Prostate gland (tissue), 2 donors: ENCODE data around the gene VPS37B. TPM values are rescaled to one million over a fixed set of nuclear protein-coding genes. Genes with fewer than 3 reads are reported as not detected.

Source experiments
- DNase-seq: peaks from one replicate; pipeline ENCODE4 v3.0.0-alpha.2; 2019; ENCODE audit warnings: low spot score
- H3K27ac ChIP-seq, 2 donors: fragments of 200-600 bp; sonication (generic); 2 replicates each; pipeline ENCODE4 v1.5.1; 2017 to 2019
- H3K27me3 ChIP-seq: fragments of 200-600 bp; sonication (generic); replicated peaks from 2 replicates; pipeline ENCODE4 v1.5.1; 2019; ENCODE audit not compliant: insufficient read depth
- H3K36me3 ChIP-seq, 2 donors: fragments of 200-600 bp; sonication (generic); 1 replicate in 1 of 2; 2 replicates in 1 of 2; pipeline versions ENCODE4 v1.5.1 to v1.8.1; 2017 to 2019
- H3K4me1 ChIP-seq: fragments of 200-600 bp; sonication (generic); replicated peaks from 2 replicates; pipeline ENCODE4 v1.5.1; 2019
- H3K4me3 ChIP-seq, 2 donors: fragments of 200-600 bp; sonication (generic); 2 replicates each; pipeline ENCODE4 v1.5.1; 2017 to 2019
- H3K9me3 ChIP-seq: fragments of 200-600 bp; sonication (generic); 2 replicates; pipeline ENCODE4 v1.5.1; 2017
- POLR2A ChIP-seq: fragments of 450-650 bp; IDR thresholded peaks from one replicate; pipeline ENCODE4 v1.6.1; 2016; ENCODE audit warnings: antibody characterized with exemption, mild to moderate bottlenecking
- POLR2AphosphoS5 ChIP-seq: sonication (generic); formaldehyde crosslinking; IDR thresholded peaks from one replicate; pipeline ENCODE4 v1.6.1; 2017; ENCODE audit warnings: antibody characterized with exemption
- WGBS: methylation state at CpG from one replicate; pipeline ENCODE4 v1.1.5; 2018; 5-methylcytosine and 5-hydroxymethylcytosine counted together
- intact Hi-C: fragments of 100-400 bp; cut with DNase I; formaldehyde crosslinking; loops from one replicate; pipeline ENCODE4 v1.14.2; 2022
- total RNA-seq, 2 donors: library from RNA; depleted of rRNA; stranded (reverse); fragments of >200 nt; gene quantifications; one replicate each; pipeline ENCODE4 v1.1.0, GENCODE V29; 2016
- TF ChIP-seq, protein P1 (sequence below), 4 experiments: fragments of 200-600 bp in 2 of 4; fragments of 450-650 bp in 2 of 4; sonication (generic) in 2 of 4; IDR thresholded peaks; 1 replicate in 3 of 4; 2 replicates in 1 of 4; pipeline ENCODE4 v1.5.1; 2016 to 2019; ENCODE audit warnings: antibody characterized with exemption in 4 of 4, mild to moderate bottlenecking in 2 of 4, moderate library complexity in 2 of 4

Gene VPS37B
- total RNA-seq, 2 donors from 2014 or later: 37.6 to 67.7 TPM

DNA sequence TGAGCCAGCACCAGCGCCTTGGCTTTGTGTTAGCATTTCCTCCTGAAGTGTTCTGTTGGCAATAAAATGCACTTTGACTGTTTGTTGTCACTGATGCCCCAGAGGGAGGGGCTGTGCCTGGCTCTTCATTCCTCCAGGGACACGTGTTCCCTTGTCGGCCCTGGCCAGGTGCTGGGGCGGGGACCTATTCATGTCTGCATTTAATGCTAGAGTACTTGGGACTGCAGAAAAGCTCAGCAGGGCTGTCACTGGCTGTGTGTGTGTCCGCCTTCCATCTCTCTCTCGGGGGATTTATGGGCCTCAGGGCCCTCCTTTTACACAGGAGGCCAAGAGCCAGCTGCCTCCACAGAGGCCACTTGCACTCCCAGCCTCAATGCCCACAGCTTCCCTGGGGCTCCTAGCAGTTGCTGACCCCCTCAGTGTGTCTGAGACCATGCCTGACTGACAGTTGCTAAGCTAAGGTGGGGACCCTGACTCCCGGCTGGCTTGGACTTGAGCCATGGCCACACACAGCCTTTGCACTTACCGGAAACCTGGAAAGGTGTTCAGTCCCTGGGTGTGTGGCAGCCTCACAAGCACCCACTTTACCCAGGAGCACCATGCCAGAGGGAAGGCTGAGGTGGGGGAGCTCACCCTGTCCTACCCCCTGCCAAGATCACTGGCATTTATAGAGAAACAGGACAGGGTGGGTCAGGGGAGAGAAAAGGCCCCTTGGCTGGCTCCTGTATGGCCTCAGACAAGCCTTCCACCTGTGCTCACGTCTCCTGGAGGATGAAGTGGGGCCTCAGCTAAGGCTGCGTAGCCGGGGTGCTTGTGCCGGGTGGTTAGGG, 32.8 kb downstream of the VPS37B start:
- Histone ChIP-seq H3K27ac (peak overlapping the region; percentile 62 to 71), H3K4me1 (peaks cover 8% of the 10 kb centered on the region), H3K4me3 (no peak overlapping the region), H3K27me3 (no peaks in the 10 kb centered on the region), H3K36me3 (peaks cover 0 to 6% of the 10 kb centered on the region in 2 donors), H3K9me3 (no peaks in the 10 kb centered on the region)
- peak; percentile 90 for DNase-seq
- TF ChIP-seq POLR2AphosphoS5: peak; percentile 93
- TF ChIP-seq, protein P1, sequence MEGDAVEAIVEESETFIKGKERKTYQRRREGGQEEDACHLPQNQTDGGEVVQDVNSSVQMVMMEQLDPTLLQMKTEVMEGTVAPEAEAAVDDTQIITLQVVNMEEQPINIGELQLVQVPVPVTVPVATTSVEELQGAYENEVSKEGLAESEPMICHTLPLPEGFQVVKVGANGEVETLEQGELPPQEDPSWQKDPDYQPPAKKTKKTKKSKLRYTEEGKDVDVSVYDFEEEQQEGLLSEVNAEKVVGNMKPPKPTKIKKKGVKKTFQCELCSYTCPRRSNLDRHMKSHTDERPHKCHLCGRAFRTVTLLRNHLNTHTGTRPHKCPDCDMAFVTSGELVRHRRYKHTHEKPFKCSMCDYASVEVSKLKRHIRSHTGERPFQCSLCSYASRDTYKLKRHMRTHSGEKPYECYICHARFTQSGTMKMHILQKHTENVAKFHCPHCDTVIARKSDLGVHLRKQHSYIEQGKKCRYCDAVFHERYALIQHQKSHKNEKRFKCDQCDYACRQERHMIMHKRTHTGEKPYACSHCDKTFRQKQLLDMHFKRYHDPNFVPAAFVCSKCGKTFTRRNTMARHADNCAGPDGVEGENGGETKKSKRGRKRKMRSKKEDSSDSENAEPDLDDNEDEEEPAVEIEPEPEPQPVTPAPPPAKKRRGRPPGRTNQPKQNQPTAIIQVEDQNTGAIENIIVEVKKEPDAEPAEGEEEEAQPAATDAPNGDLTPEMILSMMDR (IDR thresholded peaks at IDR 0.05): no peak
- WGBS: 45% methylated on average over 12 of the region's 12 CpGs
- intact Hi-C loops: loop anchor here (10.0 kb wide), 1 partner anchor 372 kb away; the partner anchor contains the start of genes MPHOSPH9 and MTRFR

DNA sequence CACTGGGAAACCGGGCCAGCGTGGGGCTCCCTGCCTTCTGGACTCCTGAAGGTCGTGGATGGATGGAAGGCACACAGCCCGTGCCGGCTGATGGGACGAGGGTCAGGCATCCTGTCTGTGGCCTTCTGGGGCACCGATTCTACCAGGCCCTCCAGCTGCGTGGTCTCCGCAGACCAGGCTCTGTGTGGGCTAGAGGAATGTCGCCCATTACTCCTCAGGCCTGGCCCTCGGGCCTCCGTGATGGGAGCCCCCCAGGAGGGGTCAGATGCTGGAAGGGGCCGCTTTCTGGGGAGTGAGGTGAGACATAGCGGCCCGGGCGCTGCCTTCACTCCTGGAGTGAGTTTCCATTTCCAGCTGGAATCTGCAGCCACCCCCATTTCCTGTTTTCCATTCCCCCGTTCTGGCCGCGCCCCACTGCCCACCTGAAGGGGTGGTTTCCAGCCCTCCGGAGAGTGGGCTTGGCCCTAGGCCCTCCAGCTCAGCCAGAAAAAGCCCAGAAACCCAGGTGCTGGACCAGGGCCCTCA, 33.8 kb downstream of the VPS37B start:
- peaks cover 0 to 4% of the 10 kb centered on the region in 2 donors for H3K36me3 ChIP-seq
- intact Hi-C loops: loop anchor here (10.0 kb wide), 1 partner anchor 373 kb away; the partner anchor contains the start of genes MPHOSPH9 and MTRFR
- H3K4me3 ChIP-seq: no peak overlapping the region
- no peaks in the 10 kb centered on the region for H3K27me3 ChIP-seq
- 53% methylated on average over 20 of the region's 20 CpGs for WGBS
- H3K4me1 ChIP-seq: peaks cover 8% of the 10 kb centered on the region
- TF ChIP-seq, protein P1 (IDR thresholded peaks at IDR 0.05): no peak
- TF ChIP-seq POLR2A (no peak), POLR2AphosphoS5 (no peak)
- no peaks in the 10 kb centered on the region for H3K9me3 ChIP-seq
- DNase-seq: no peak
- H3K27ac ChIP-seq: peak overlapping the region; percentile 62 to 65

DNA sequence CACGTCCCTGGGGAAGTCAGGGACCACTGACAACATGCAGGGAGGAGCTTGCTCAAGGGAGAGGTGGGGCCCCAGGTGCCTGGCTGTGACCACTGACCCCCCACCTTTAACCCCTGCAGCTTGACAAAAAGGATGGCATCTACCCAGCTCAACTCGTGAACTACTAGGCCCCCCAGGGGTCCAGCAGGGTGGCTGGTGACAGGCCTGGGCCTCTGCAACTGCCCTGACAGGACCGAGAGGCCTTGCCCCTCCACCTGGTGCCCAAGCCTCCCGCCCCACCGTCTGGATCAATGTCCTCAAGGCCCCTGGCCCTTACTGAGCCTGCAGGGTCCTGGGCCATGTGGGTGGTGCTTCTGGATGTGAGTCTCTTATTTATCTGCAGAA, 34.3 kb downstream of the VPS37B start:
- peaks cover 8% of the 10 kb centered on the region for H3K4me1 ChIP-seq
- peaks cover 0 to 3% of the 10 kb centered on the region in 2 donors for H3K36me3 ChIP-seq
- H3K4me3 ChIP-seq: no peak overlapping the region
- TF ChIP-seq POLR2A (no peak), POLR2AphosphoS5 (no peak)
- TF ChIP-seq, protein P1 (IDR thresholded peaks at IDR 0.05): no peak
- intact Hi-C loops: loop anchor here (10.0 kb wide), 1 partner anchor 373 kb away; the partner anchor contains the start of genes MPHOSPH9 and MTRFR
- no peak for DNase-seq
- no peaks in the 10 kb centered on the region for H3K27me3 ChIP-seq
- 62% methylated on average over 5 of the region's 5 CpGs for WGBS
- peak overlapping the region; percentile 62 to 65 for H3K27ac ChIP-seq
- H3K9me3 ChIP-seq: no peaks in the 10 kb centered on the region

DNA sequence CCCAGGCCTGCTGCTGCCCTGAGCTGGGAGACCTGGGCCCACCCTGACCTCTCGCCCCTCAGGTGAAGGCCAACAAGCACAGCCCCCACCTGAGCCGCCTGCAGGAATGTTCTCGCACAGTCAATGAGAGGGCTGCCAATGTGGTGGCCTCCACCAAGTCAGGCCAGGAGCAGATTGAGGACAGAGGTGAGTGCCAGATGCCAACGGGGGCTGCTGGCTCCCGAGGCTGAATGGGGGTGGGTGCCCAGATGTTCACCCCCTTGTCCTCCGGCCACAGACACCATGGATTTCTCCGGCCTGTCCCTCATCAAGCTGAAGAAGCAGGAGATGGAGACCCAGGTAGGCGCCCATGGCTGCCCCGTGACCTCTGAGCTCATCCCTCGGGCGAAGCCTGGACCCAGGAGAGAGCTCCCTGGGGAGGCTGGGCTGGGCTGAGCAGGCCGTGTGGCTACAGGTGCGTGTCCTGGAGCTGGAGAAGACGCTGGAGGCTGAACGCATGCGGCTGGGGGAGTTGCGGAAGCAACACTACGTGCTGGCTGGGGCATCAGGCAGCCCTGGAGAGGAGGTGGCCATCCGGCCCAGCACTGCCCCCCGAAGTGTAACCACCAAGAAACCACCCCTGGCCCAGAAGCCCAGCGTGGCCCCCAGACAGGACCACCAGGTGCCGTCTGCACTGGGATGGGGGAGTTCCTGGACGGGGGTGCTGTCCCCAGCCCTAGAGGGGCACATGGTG, 34.9 kb downstream of the VPS37B start:
- 72% methylated on average over 20 of the region's 23 CpGs for WGBS
- no peak overlapping the region for H3K4me3 ChIP-seq
- H3K4me1 ChIP-seq: peaks cover 8% of the 10 kb centered on the region
- H3K27me3 ChIP-seq: no peaks in the 10 kb centered on the region
- intact Hi-C loops: loop anchor here (1.0 to 10.0 kb wide), 2 partner anchors 91 to 374 kb away; partner anchors contain the start of genes MPHOSPH9 and MTRFR
- H3K27ac ChIP-seq: peak overlapping the region; percentile 62 to 65
- DNase-seq: no peak
- TF ChIP-seq POLR2AphosphoS5: no peak
- TF ChIP-seq, protein P1 (IDR thresholded peaks at IDR 0.05): no peak
- TF ChIP-seq POLR2A: no peak
- H3K9me3 ChIP-seq: no peaks in the 10 kb centered on the region
- H3K36me3 ChIP-seq: peaks cover 0 to 9% of the 10 kb centered on the region in 2 donors
